HG02840 (cell line): ENCODE data around the gene IDI1.

Source experiments
- ATAC-seq: cut with Tn5 transposase; IDR thresholded peaks from one replicate; pipeline ENCODE4 v1.9.1; 2021; ENCODE audit warnings: mild to moderate bottlenecking, moderate library complexity, moderate number of reproducible peaks; ENCODE audit not compliant: unreplicated experiment, low FRiP score

IDI1 gene

GRCh38 chr10:997266-998022 is 51.5 kb downstream of the IDI1 start:
- ATAC-seq = no peak

- ATAC-seq = no peak
These were observed 52.9 kb downstream of the IDI1 start for GRCh38 chr10:996031-996430.

GRCh38 chr10:995559-995926 is 53.4 kb downstream of the IDI1 start:
- ATAC-seq = no peak

GRCh38 chr10:994836-995558 is 53.9 kb downstream of the IDI1 start:
- ATAC-seq = no peak

- ATAC-seq = no peak
These were observed 56.0 kb downstream of the IDI1 start for GRCh38 chr10:992871-993270.

- ATAC-seq = no peak
These were observed 56.5 kb downstream of the IDI1 start for GRCh38 chr10:992467-992866.

GRCh38 chr10:990808-991207 is 58.1 kb downstream of the IDI1 start:
- ATAC-seq = no peak
